HepG2 (cell line): ENCODE results near the gene SCAPER.

ENCODE experiments used
- EZH2 ChIP-seq: conservative IDR thresholded peaks from 2 replicates; pipeline ENCODE4 v1.6.1; 2012; ENCODE audit warnings: mild to moderate bottlenecking, low read depth, low read length, moderate library complexity
- FOXM1 ChIP-seq: sonication (generic); formaldehyde crosslinking; IDR thresholded peaks from 2 replicates; pipeline ENCODE4 v1.5.0; 2020; ENCODE audit warnings: missing genetic modification reagents
- HDAC6 ChIP-seq: fragments of 200-600 bp; sonication (generic); IDR thresholded peaks from 2 replicates; pipeline ENCODE4 v1.7.0; 2017; ENCODE audit warnings: mild to moderate bottlenecking, antibody characterized with exemption, low read length, low read depth
- JUN ChIP-seq: sonication (generic); formaldehyde crosslinking; IDR thresholded peaks from 2 replicates; pipeline ENCODE4 v1.4.0; 2020; ENCODE audit warnings: mild to moderate bottlenecking, missing genetic modification reagents
- MAFK ChIP-seq, 2 experiments: IDR thresholded peaks in 1 of 2; conservative IDR thresholded peaks in 1 of 2; 2 replicates each; pipeline ENCODE4 v1.6.1; 2011; ENCODE audit warnings: improper control_type of control experiment in 2 of 2, low read length in 2 of 2
- SNAI1 ChIP-seq: sonication (generic); formaldehyde crosslinking; IDR thresholded peaks from 2 replicates; pipeline ENCODE4 v1.5.0; 2020; ENCODE audit warnings: mild to moderate bottlenecking, missing genetic modification reagents, borderline replicate concordance
- SP1 ChIP-seq, 2 experiments: fragments of 450-650 bp in 1 of 2; sonication (generic) in 1 of 2; formaldehyde crosslinking in 1 of 2; IDR thresholded peaks; 2 replicates each; pipeline versions ENCODE4 v1.4.0 to v1.6.1; 2016 to 2020; ENCODE audit warnings: missing genetic modification reagents in 1 of 2
- TRIM24 ChIP-seq: sonication (generic); formaldehyde crosslinking; IDR thresholded peaks from 2 replicates; pipeline ENCODE4 v1.8.0; 2022; ENCODE audit warnings: mild to moderate bottlenecking, missing genetic modification reagents
- WIZ ChIP-seq: sonication (generic); formaldehyde crosslinking; IDR thresholded peaks from 2 replicates; pipeline ENCODE4 v1.5.1; 2020; ENCODE audit warnings: mild to moderate bottlenecking, missing genetic modification reagents
- ZBTB43 ChIP-seq: sonication (generic); formaldehyde crosslinking; conservative IDR thresholded peaks from 2 replicates; pipeline ENCODE4 v1.4.0; 2020; ENCODE audit warnings: missing genetic modification reagents
- ZIK1 ChIP-seq: sonication (generic); formaldehyde crosslinking; IDR thresholded peaks from 2 replicates; pipeline ENCODE4 v1.5.0; 2020; ENCODE audit warnings: mild to moderate bottlenecking, low read depth, missing genetic modification reagents, borderline replicate concordance
- ZNF333 ChIP-seq: sonication (generic); formaldehyde crosslinking; IDR thresholded peaks from 2 replicates; pipeline ENCODE4 v1.4.0; 2020; ENCODE audit warnings: mild to moderate bottlenecking, missing genetic modification reagents, borderline replicate concordance
- ZNF407 ChIP-seq: sonication (generic); formaldehyde crosslinking; IDR thresholded peaks from one replicate; pipeline ENCODE4 v1.5.1; 2020; ENCODE audit warnings: mild to moderate bottlenecking, missing genetic modification reagents; ENCODE audit errors: not compliant biosample characterization
- ZNF589 ChIP-seq: sonication (generic); formaldehyde crosslinking; conservative IDR thresholded peaks from 2 replicates; pipeline ENCODE4 v1.8.0; 2022; ENCODE audit warnings: mild to moderate bottlenecking, moderate library complexity, missing genetic modification reagents

- TF ChIP-seq EZH2 (no peak), ZNF589 (no peak), FOXM1 (CRISPR knock-in tag) (no peak), ZNF333 (no peak), ZIK1 (CRISPR knock-in tag) (no peak), JUN (CRISPR knock-in tag) (no peak), MAFK (conservative IDR thresholded peaks at IDR 0.05 in 1 of 2, IDR thresholded peaks at IDR 0.05 in 1 of 2; ENCODE audit: low read length in 2 of 2) (no peak), TRIM24 (CRISPR knock-in tag) (no peak), ZBTB43 (CRISPR knock-in tag) (no peak), WIZ (CRISPR knock-in tag) (no peak), SP1 (IDR thresholded peaks at IDR 0.05) (no peak), SP1 (CRISPR knock-in tag; IDR thresholded peaks at IDR 0.05) (no peak), SNAI1 (CRISPR knock-in tag) (no peak), ZNF407 (CRISPR knock-in tag) (no peak), HDAC6 (no peak)
Observed at GRCh38 chr15:76942331-76942730, 37.2 kb upstream of the SCAPER start.
